SU-DHL-6 (cell line): ENCODE results near the gene CMTM3.

ENCODE experiments used
- H2AFZ ChIP-seq: fragments of 200-600 bp; sonication (generic); 2 replicates; pipeline ENCODE4 v1.6.1; 2014; ENCODE audit warnings: low read depth, mild to moderate bottlenecking, moderate library complexity, mixed read lengths, antibody characterized with exemption, low read length; ENCODE audit not compliant: severe bottlenecking
- H3F3A ChIP-seq: fragments of 200-600 bp; shearing (Covaris generic); 2 replicates; pipeline ENCODE4 v1.6.0; 2016; ENCODE audit warnings: antibody characterized with exemption, mild to moderate bottlenecking; ENCODE audit not compliant: insufficient read depth
- H3K27ac ChIP-seq: fragments of 200-600 bp; sonication (generic); 2 replicates; pipeline ENCODE4 v1.5.1; 2016; ENCODE audit warnings: low read depth, mild to moderate bottlenecking, low read length, moderate library complexity, mixed read lengths
- H3K27me3 ChIP-seq: fragments of 200-600 bp; sonication (generic), shearing (Covaris generic); 2 replicates; pipeline ENCODE4 v1.6.0; 2014; ENCODE audit warnings: mild to moderate bottlenecking, low read length
- H3K36me3 ChIP-seq: fragments of 200-600 bp; sonication (generic); 2 replicates; pipeline ENCODE4 v1.6.1; 2014; ENCODE audit warnings: mild to moderate bottlenecking, low read length, mixed read lengths
- H3K4me2 ChIP-seq: fragments of 300-600, 200-600 bp; shearing (Covaris generic), sonication (generic); 2 replicates; pipeline ENCODE4 v1.6.0; 2014; ENCODE audit warnings: low read length, low read depth, mild to moderate bottlenecking; ENCODE audit not compliant: poor library complexity, severe bottlenecking
- H3K4me3 ChIP-seq: fragments of 200-600 bp; sonication (generic); 2 replicates; pipeline ENCODE4 v1.5.1; 2014; ENCODE audit warnings: antibody characterized with exemption, low read length, mild to moderate bottlenecking, mixed read lengths; ENCODE audit not compliant: insufficient read depth, poor library complexity, severe bottlenecking
- H3K79me2 ChIP-seq: fragments of 200-600 bp; sonication (generic); 2 replicates; pipeline ENCODE4 v1.6.1; 2014; ENCODE audit warnings: mild to moderate bottlenecking, low read length, moderate library complexity; ENCODE audit not compliant: insufficient read depth
- H3K9ac ChIP-seq: fragments of 200-600 bp; sonication (generic); 2 replicates; pipeline ENCODE4 v1.7.0; 2014; ENCODE audit warnings: mild to moderate bottlenecking, low read length
- H3K9me2 ChIP-seq: fragments of 200-600 bp; sonication (generic); replicated peaks from 2 replicates; pipeline ENCODE4 v1.6.1; 2014; ENCODE audit warnings: low read length; ENCODE audit not compliant: insufficient read depth
- H3K9me3 ChIP-seq: fragments of 200-600 bp; sonication (generic); 2 replicates; pipeline ENCODE4 v1.6.1; 2014; ENCODE audit warnings: low read length, mixed read lengths; ENCODE audit not compliant: insufficient read depth
- H4K20me1 ChIP-seq: fragments of 200-600 bp; sonication (generic); 2 replicates; pipeline ENCODE4 v1.6.1; 2014; ENCODE audit warnings: low read depth, mild to moderate bottlenecking, antibody characterized with exemption, low read length, moderate library complexity, mixed read lengths
- EZH2phosphoT487 ChIP-seq: fragments of 200-600 bp; sonication (generic), shearing (Covaris generic); conservative IDR thresholded peaks from 2 replicates; pipeline ENCODE4 v1.6.1; 2018; ENCODE audit warnings: mild to moderate bottlenecking, antibody characterized with exemption, low read length, moderate library complexity, mixed read lengths
- TF ChIP-seq, protein P1 (sequence below): fragments of 200-600 bp; sonication (generic); IDR thresholded peaks from one replicate; pipeline ENCODE4 v1.5.1; 2017; ENCODE audit warnings: antibody characterized with exemption, mild to moderate bottlenecking, low read length, moderate library complexity; ENCODE audit not compliant: insufficient read depth, poor library complexity, severe bottlenecking

CMTM3 gene

GRCh38 chr16:66590322-66590721, 14.2 kb upstream of the CMTM3 start:
- Histone ChIP-seq H3K9me2 (no peaks in the 10 kb centered on the region), H3K27me3 (no peaks in the 10 kb centered on the region), H2AFZ (no peak overlapping the region), H3K9me3 (no peaks in the 10 kb centered on the region), H3K9ac (no peak overlapping the region), H3K79me2 (no peaks in the 10 kb centered on the region), H4K20me1 (no peaks in the 10 kb centered on the region), H3F3A (no peaks in the 10 kb centered on the region), H3K4me2 (no peak overlapping the region), H3K4me3 (no peak overlapping the region), H3K27ac (no peak overlapping the region), H3K36me3 (no peaks in the 10 kb centered on the region)
- TF ChIP-seq, protein P1, sequence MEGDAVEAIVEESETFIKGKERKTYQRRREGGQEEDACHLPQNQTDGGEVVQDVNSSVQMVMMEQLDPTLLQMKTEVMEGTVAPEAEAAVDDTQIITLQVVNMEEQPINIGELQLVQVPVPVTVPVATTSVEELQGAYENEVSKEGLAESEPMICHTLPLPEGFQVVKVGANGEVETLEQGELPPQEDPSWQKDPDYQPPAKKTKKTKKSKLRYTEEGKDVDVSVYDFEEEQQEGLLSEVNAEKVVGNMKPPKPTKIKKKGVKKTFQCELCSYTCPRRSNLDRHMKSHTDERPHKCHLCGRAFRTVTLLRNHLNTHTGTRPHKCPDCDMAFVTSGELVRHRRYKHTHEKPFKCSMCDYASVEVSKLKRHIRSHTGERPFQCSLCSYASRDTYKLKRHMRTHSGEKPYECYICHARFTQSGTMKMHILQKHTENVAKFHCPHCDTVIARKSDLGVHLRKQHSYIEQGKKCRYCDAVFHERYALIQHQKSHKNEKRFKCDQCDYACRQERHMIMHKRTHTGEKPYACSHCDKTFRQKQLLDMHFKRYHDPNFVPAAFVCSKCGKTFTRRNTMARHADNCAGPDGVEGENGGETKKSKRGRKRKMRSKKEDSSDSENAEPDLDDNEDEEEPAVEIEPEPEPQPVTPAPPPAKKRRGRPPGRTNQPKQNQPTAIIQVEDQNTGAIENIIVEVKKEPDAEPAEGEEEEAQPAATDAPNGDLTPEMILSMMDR, result no peak
- no peak for TF ChIP-seq EZH2phosphoT487

- Histone ChIP-seq H3K9me3 (no peaks in the 10 kb centered on the region), H2AFZ (no peak overlapping the region), H3K79me2 (no peaks in the 10 kb centered on the region), H3K36me3 (no peaks in the 10 kb centered on the region), H3K9ac (no peak overlapping the region), H4K20me1 (no peaks in the 10 kb centered on the region), H3K4me2 (no peak overlapping the region), H3F3A (no peaks in the 10 kb centered on the region), H3K4me3 (no peak overlapping the region), H3K27ac (no peak overlapping the region), H3K9me2 (no peaks in the 10 kb centered on the region), H3K27me3 (no peaks in the 10 kb centered on the region)
- no peak for TF ChIP-seq EZH2phosphoT487
- TF ChIP-seq, protein P1, result no peak
These were observed 13.5 kb upstream of the CMTM3 start for GRCh38 chr16:66591018-66591417.

GRCh38 chr16:66592241-66592640, 12.3 kb upstream of the CMTM3 start:
- Histone ChIP-seq H4K20me1 (no peaks in the 10 kb centered on the region), H2AFZ (no peak overlapping the region), H3K4me3 (no peak overlapping the region), H3K9me2 (no peaks in the 10 kb centered on the region), H3K4me2 (no peak overlapping the region), H3K27ac (no peak overlapping the region), H3K36me3 (no peaks in the 10 kb centered on the region), H3K9ac (no peak overlapping the region), H3F3A (no peaks in the 10 kb centered on the region), H3K27me3 (no peaks in the 10 kb centered on the region), H3K79me2 (no peaks in the 10 kb centered on the region), H3K9me3 (no peaks in the 10 kb centered on the region)
- no peak for TF ChIP-seq EZH2phosphoT487
- TF ChIP-seq, protein P1, result no peak

DNA sequence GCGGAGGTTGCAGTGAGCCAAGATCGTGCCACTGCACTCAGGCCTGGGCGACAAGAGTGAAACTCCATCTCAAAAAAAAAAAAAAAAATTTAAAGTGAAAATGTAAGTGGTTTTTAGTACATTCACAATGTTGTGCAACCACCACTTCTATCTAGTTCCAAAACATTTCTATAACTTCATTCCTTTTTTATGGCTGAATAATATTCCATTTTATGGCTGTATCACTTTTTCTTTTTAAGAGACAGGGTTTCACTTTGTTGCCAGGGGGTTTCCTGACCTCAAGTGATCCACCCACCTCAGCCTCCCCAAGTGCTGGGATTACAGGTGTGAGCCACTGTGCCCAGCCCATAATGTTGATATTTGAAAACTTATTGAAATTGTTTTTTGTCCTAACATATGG, 11.7 kb upstream of the CMTM3 start:
- no peak overlapping the region for H3K4me3 ChIP-seq
- no peak overlapping the region for H3K4me2 ChIP-seq
- H3K27ac ChIP-seq, result no peak overlapping the region
- H3K9me3 ChIP-seq, result no peaks in the 10 kb centered on the region
- H3K79me2 ChIP-seq, result no peaks in the 10 kb centered on the region
- no peaks in the 10 kb centered on the region for H3F3A ChIP-seq
- H3K27me3 ChIP-seq, result no peaks in the 10 kb centered on the region
- no peaks in the 10 kb centered on the region for H3K36me3 ChIP-seq
- TF ChIP-seq, protein P1, result no peak
- TF ChIP-seq EZH2phosphoT487, result no peak
- H4K20me1 ChIP-seq, result no peaks in the 10 kb centered on the region
- no peaks in the 10 kb centered on the region for H3K9me2 ChIP-seq
- no peak overlapping the region for H2AFZ ChIP-seq
- H3K9ac ChIP-seq, result no peak overlapping the region
